NOMO-1 treated with dmso at 0.1 percent for 144 hours (cell line): ENCODE data around the gene NEXN.
"Not testable (repeated sequence)": the region's sequence is repeated elsewhere in the genome, so short reads cannot be mapped to it uniquely, and the experiment has no call there.

Experiments used
- DNase-seq: peaks from one replicate; lab custom pipeline; 2025; ENCODE audit not compliant: unreplicated experiment; lab: John Stamatoyannopoulos, UW

Gene NEXN

GRCh38 chr1:77958391-77958790, 70.0 kb downstream of the NEXN start:
- DNase-seq: no peak

GRCh38 chr1:77958850-77959249, 70.4 kb downstream of the NEXN start:
- DNase-seq: no peak

GRCh38 chr1:77961392-77961791, 73.0 kb downstream of the NEXN start:
- DNase-seq: no peak

GRCh38 chr1:77966291-77966690, 77.9 kb downstream of the NEXN start:
- no peak for DNase-seq

GRCh38 chr1:77970192-77970591, 81.8 kb downstream of the NEXN start:
- DNase-seq: no peak

- DNase-seq: no peak
These were observed 83.7 kb downstream of the NEXN start for GRCh38 chr1:77972080-77972479.

GRCh38 chr1:77975386-77975785, 87.0 kb downstream of the NEXN start:
- DNase-seq: no peak

- DNase-seq: no peak
These were observed 87.5 kb downstream of the NEXN start for GRCh38 chr1:77975907-77976306.

- DNase-seq: no peak
These were observed 88.1 kb downstream of the NEXN start for GRCh38 chr1:77976433-77977076.

GRCh38 chr1:77977989-77978292, 89.5 kb downstream of the NEXN start:
- DNase-seq: no peak

- peak; percentile 89 for DNase-seq
These were observed 90.0 kb downstream of the NEXN start for GRCh38 chr1:77978293-77978968.

- DNase-seq: peak; percentile 97
These were observed 90.8 kb downstream of the NEXN start, which contains the start of gene FUBP1 for GRCh38 chr1:77978969-77979876. TSS of gene FUBP1 (minus strand) at chr1:77979072. CDS start at chr1:77979004, 68 bp downstream.

- not testable (repeated sequence) for DNase-seq
These were observed 95.0 kb downstream of the NEXN start for GRCh38 chr1:77983352-77983996.

- no peak for DNase-seq
These were observed 95.6 kb downstream of the NEXN start for GRCh38 chr1:77983997-77984355.

- no peak for DNase-seq
These were observed 96.2 kb downstream of the NEXN start for GRCh38 chr1:77984629-77985028.

- no peak for DNase-seq
These were observed 98.4 kb downstream of the NEXN start for GRCh38 chr1:77986810-77987209.

- DNase-seq: no peak
These were observed 99.5 kb downstream of the NEXN start for GRCh38 chr1:77987919-77988318.

GRCh38 chr1:77989744-77990143, 101.3 kb downstream of the NEXN start:
- DNase-seq: no peak

GRCh38 chr1:77990629-77991204, 102.3 kb downstream of the NEXN start:
- no peak for DNase-seq

- DNase-seq: no peak
These were observed 103.2 kb downstream of the NEXN start for GRCh38 chr1:77991638-77992037.
